ENCODE data around the gene PTGER1. TPM values are rescaled to one million over a fixed set of nuclear protein-coding genes. Genes with fewer than 3 reads are reported as not detected.
A peak's percentile ranks its signal among the peaks of the same experiment; 100 is the strongest.

The PTGER1 gene
- total and polyA plus RNA-seq, 12 donors: 1.9 to 31.1 (median 4.5) TPM; not detected in 1

GRCh38 chr19:14494910-14495671 lies 19.9 kb upstream of the PTGER1 start:
- WGBS, 4 donors: 14 to 30% (median 24%) methylated on average over 12 to 14 of the region's 14 CpGs
- Histone ChIP-seq H3K27me3 (no peaks in the 10 kb centered on the region), H3K4me1 (replicated peaks in 1 of 2) (peaks cover 28 to 30% of the 10 kb centered on the region in 2 donors), H3K9me3 (replicated peaks in 1 of 3) (no peaks in the 10 kb centered on the region), H3K36me3 (replicated peaks in 1 of 2) (peaks cover 0 to 5% of the 10 kb centered on the region in 2 donors), H3K4me3 (peak overlapping the region in 2 of 4 donors; percentile 83 to 84), H3K27ac (peak overlapping the region in 3 of 5 donors; percentile 42 to 82 (median 52))
- TF ChIP-seq CTCF (IDR thresholded peaks at IDR 0.05) (no peak), POLR2A (IDR thresholded peaks at IDR 0.05) (no peak)
- DNase-seq: peak in 1 of 7 donors; percentile 12
- intact Hi-C loops (cut with DNase I): no loop called here

GRCh38 chr19:14494411-14494810 lies 19.3 kb upstream of the PTGER1 start:
- DNase-seq: no peak
- Histone ChIP-seq H3K27ac (peak overlapping the region in 1 of 5 donors; percentile 39), H3K27me3 (no peaks in the 10 kb centered on the region), H3K36me3 (replicated peaks in 1 of 2) (peaks cover 0 to 9% of the 10 kb centered on the region in 2 donors), H3K4me1 (replicated peaks in 1 of 2) (peaks cover 28 to 30% of the 10 kb centered on the region in 2 donors), H3K9me3 (replicated peaks in 1 of 3) (no peaks in the 10 kb centered on the region), H3K4me3 (peak overlapping the region in 1 of 4 donors; percentile 84)
- intact Hi-C loops (cut with DNase I): no loop called here
- WGBS, 4 donors: 76 to 89% (median 85%) methylated on average over 4 of the region's 4 CpGs
- no peak for TF ChIP-seq CTCF (IDR thresholded peaks at IDR 0.05)
- TF ChIP-seq POLR2A (IDR thresholded peaks at IDR 0.05): no peak

DNA sequence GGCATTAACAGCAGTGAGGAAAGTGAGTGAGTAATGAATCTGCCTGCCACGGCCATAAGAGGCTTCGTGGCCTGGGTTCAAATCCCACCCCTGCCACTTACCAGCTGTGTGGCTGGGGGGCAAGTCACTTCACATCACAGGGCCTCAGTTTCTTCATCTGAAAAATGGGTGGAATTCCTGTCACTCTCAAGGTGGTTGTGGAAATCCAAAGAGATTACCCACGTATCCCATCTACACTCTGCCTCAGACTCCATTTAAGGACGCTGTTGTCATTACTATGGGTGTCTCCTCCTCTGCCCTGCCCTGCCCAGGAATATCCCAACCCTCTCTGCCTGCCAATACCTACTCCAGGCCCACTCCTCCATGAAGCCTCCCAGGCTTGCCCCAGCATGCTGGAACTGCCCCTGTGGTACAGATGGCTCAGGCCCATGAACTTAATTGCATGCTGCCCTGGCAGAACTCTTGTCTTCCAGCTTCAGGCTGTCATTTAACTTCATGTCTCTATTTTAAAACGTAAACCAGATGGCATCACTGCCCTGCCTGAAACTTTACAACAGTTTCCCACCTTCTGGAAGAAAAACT lies 17.7 kb upstream of the PTGER1 start:
- TF ChIP-seq CTCF (IDR thresholded peaks at IDR 0.05): no peak
- TF ChIP-seq POLR2A (IDR thresholded peaks at IDR 0.05): no peak
- no peak overlapping the region for H3K4me3 ChIP-seq
- H3K36me3 ChIP-seq (replicated peaks in 1 of 2): peaks cover 0 to 24% of the 10 kb centered on the region in 2 donors
- 80 to 86% (median 84%) methylated on average over 5 of the region's 5 CpGs for WGBS, 4 donors
- intact Hi-C loops (cut with DNase I): no loop called here
- H3K27me3 ChIP-seq: no peaks in the 10 kb centered on the region
- peaks cover 28 to 29% of the 10 kb centered on the region in 2 donors for H3K4me1 ChIP-seq (replicated peaks in 1 of 2)
- no peaks in the 10 kb centered on the region for H3K9me3 ChIP-seq (replicated peaks in 1 of 3)
- DNase-seq: no peak
- H3K27ac ChIP-seq: no peak overlapping the region

- no peak overlapping the region for H3K4me3 ChIP-seq
- 90 to 95% (median 92%) methylated on average over 15 to 16 of the region's 16 CpGs for WGBS, 4 donors
- intact Hi-C loops (cut with DNase I): no loop called here
- H3K27me3 ChIP-seq: no peaks in the 10 kb centered on the region
- H3K36me3 ChIP-seq (replicated peaks in 1 of 2): peaks cover 0 to 40% of the 10 kb centered on the region in 2 donors
- H3K27ac ChIP-seq: no peak overlapping the region
- H3K4me1 ChIP-seq (replicated peaks in 1 of 2): no peaks in the 10 kb centered on the region
- TF ChIP-seq POLR2A (IDR thresholded peaks at IDR 0.05) (no peak), CTCF (IDR thresholded peaks at IDR 0.05) (no peak)
- DNase-seq: no peak
- no peaks in the 10 kb centered on the region for H3K9me3 ChIP-seq (replicated peaks in 1 of 3)
These were observed 12.4 kb upstream of the PTGER1 start for GRCh38 chr19:14487370-14488125.

Data from adrenal gland (tissue), 12 donors.